GM12874 (cell line): ENCODE results near the gene TRIL.

Source experiments
- TF ChIP-seq, protein P1 (sequence below): IDR thresholded peaks from 2 replicates; pipeline ENCODE4 v1.5.1; 2011; ENCODE audit warnings: low read depth, mild to moderate bottlenecking, control low read depth, low read length, moderate library complexity; ENCODE audit not compliant: insufficient read depth

The TRIL gene

DNA sequence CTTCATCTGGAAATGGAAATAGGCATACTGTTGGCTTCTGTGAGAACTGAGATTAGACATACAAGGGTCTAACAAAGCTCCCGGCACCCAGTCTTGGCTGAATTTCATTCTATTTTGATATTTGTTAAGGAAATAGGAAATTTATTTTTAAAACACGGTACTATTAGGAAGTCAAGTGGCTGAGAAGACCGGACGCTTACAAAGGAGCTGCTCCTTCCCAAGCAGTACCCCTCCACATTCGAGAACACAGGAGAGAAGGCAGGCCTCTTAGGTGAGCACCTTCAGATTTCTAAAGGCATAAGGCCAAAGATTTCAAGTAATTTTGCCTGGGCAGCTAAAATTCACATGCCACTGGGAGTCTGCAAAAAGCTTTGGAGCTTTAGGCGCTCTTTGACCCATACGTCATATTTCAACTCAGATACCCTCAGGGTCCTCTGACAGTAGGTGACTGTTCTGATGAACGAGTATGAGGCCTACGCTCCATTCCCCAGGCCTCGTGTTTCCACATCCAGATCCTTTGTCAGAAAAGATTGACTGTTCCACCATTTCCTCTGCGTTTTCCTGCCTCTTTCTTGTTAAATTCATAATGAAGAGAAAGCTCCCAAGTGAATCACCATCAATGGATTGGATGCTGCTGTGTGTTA lies 17.3 kb downstream of the TRIL start:
- TF ChIP-seq, protein P1, sequence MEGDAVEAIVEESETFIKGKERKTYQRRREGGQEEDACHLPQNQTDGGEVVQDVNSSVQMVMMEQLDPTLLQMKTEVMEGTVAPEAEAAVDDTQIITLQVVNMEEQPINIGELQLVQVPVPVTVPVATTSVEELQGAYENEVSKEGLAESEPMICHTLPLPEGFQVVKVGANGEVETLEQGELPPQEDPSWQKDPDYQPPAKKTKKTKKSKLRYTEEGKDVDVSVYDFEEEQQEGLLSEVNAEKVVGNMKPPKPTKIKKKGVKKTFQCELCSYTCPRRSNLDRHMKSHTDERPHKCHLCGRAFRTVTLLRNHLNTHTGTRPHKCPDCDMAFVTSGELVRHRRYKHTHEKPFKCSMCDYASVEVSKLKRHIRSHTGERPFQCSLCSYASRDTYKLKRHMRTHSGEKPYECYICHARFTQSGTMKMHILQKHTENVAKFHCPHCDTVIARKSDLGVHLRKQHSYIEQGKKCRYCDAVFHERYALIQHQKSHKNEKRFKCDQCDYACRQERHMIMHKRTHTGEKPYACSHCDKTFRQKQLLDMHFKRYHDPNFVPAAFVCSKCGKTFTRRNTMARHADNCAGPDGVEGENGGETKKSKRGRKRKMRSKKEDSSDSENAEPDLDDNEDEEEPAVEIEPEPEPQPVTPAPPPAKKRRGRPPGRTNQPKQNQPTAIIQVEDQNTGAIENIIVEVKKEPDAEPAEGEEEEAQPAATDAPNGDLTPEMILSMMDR, result no peak

DNA sequence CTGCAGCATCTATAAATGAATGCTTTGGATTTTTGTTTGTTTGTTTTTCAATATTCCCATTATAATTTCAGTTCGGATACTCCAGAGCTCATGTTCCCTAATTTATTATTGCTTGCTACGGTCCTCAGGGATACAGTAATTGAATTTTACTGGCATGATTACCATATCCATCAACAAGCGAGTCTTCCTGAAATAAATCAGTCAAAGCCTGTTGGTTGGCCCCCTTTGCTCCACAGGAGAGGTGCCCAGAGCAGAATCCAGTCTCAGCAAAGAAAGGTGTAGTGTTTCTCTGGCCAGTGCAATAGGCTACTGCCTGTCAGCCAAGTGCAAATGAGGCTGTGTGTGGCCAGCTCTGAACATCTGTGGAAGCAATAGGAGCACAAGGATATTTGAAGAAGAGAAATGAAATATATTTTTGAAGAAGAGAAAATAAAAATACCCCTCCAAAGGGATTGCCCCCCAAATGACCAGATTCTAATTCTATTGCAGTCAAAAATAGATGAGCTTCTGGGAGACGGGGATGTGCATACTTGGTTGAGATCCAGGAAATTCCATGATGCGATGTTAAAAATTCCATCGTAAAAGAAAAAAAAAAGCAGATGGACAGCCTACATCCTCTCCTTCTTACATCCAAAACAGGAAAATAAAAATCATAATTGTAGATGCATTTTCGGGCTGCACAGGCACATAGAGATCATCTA lies 18.1 kb downstream of the TRIL start:
- TF ChIP-seq, protein P1, result no peak

DNA sequence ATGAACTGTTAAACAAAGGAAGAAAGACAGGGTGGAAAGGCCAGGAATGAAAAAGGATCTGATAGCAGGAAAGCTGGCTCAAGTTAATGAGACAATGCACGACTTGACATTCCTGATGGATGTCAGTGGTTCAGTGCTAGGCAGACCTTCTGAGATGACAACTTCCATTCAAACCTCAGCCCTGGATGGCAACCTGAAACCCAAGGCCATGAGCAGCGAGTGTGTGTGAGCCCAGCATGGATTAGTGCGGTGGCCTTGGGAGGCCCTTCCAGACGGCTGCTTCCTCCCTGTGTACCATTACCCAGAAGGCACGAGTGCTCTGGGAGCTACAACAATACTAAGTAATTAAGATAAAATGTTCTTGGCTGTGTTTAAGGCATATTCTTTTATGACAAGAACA lies 18.8 kb downstream of the TRIL start:
- TF ChIP-seq, protein P1, result no peak

DNA sequence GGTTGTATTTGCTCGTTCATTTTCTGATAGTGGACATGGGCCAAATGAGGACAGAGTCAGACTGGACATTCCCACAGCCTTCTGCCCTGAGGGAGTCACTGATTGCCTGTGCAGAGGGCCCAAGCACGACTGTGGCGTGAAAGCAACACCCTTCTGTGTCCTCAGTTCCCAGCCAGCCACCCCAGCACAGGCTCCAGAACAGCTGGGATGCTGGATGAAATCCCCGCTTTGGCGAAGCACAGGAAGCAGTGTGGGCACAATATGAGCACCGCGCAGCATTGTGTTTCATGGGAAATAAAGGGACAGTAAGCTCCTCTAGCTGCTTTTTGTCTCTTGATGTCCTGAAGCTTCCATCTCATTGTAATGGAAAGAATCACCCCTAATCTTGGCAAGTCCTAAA lies 20.5 kb downstream of the TRIL start:
- TF ChIP-seq, protein P1, result no peak

DNA sequence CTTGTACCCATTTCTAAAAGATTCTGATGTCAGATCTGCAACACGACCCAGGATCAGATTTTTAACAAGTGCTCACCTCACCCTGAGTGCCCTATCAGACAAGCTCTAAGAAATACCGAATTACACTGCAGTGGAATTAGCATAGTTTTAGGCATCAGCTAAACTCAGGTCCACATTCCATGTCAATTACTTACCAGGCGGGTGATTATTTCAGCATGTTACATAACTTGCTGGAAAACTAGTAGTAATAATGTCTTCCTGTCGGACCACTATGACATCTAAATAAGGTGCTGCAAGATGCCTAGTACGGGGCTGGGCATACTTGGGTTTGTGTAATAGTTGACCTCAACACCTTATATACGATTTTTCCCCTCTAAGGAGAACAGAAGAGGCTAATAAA lies 21.0 kb downstream of the TRIL start:
- TF ChIP-seq, protein P1, result no peak

DNA sequence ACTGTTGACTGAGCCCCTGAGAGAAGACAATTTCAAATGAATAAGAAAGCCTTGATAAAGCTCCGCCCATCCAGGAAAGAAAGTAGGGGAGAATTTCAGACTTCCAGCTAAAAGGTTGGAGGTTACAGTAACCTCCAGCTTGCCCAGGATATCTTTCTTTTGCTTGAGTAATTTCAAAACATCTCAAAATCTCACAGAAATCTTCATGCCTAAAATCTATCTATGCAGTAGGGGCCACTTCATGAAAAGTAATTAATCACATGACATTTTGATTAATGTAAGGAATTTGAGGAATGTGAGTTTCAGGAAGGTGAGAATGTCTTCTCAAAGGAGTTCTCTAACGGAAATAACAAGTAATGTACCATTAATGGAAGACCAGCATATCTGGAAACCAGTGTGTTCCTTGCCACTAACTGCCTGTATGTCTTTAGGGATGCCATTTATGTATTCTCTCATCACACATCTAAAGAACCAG lies 24.2 kb downstream of the TRIL start:
- TF ChIP-seq, protein P1, result no peak

DNA sequence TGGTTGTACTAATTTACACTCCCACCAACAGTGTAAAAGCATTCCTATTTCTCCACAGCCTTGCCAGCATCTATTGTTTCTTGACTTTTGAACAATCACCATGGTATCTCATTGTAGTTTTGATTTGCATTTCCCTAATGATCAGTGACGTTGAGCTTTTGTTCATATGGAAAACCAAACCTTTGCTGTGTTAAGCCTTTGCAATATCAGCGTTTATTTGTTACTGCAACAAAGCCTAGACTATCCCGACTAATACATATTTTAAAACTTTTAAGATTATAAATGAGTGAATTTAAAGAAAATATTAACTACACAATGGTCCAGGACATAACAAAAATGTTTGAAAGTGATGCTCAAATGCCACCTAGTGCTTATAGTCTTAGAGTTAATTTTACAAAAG lies 26.6 kb downstream of the TRIL start:
- TF ChIP-seq, protein P1, result no peak
